GM21528 (cell line): ENCODE measurements around the gene CDC42BPA.
"Not testable (repeated sequence)": the region's sequence is repeated elsewhere in the genome, so short reads cannot be mapped to it uniquely, and the experiment has no call there.

Experiments
- ATAC-seq: cut with Tn5 transposase; IDR thresholded peaks from one replicate; pipeline ENCODE4 v1.9.1; 2021; ENCODE audit warnings: mild to moderate bottlenecking, moderate library complexity; ENCODE audit not compliant: unreplicated experiment, low FRiP score

CDC42BPA gene

GRCh38 chr1:227342075-227342829 is 24.0 kb upstream of the CDC42BPA start:
- ATAC-seq = no peak

- ATAC-seq = not testable (repeated sequence)
Observed at GRCh38 chr1:227336136-227336535, 17.8 kb upstream of the CDC42BPA start.

GRCh38 chr1:227335242-227336020 is 17.1 kb upstream of the CDC42BPA start:
- ATAC-seq = no peak

GRCh38 chr1:227333423-227333822 is 15.1 kb upstream of the CDC42BPA start:
- no peak for ATAC-seq

GRCh38 chr1:227330279-227331076 is 12.2 kb upstream of the CDC42BPA start:
- no peak for ATAC-seq

DNA sequence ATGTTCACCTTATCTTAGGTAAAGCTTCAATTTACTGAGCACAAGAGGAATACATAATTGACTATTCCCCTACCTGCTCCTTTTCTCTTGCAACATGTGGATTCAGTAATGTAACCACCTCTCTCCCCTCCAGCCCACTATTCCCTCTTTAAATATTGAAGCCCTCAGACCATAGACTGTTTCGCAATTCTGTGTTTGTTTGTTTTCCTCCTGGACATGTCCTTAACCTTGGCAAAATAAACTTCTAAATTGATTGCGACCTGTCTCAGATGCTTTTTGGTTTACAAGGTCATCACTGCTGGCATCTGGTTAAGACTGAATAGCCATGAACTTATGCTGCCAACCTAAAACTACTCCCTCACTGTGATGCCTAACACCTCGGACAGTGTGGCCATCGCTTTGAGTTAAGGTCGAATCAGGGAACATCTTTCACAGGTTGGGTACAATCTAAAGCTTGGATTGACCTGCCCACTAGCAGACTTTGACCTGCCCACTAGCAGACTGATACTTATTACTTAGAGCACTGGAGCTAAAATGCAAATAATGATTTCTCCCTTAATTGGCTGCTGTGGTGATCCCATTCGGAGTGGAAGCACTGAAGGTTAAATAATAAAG is 10.2 kb upstream of the CDC42BPA start:
- no peak for ATAC-seq

DNA sequence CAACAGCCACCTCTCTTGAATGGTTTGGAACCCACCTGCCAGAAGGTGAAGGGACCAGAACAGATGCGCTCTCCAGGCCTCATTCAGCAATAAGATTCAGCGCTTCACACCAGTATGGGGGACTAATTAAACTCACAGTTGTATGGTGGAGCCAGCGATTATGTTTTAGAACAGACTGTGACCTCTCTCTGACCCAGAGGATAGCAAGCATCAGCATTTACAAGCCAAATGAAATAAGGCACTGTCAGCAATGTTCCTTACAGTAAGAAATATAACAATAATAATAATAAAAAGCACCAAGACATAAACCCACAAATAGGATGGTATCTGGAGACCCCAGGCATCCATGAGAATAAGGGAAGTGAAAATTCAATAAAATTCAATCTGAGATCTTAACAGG is 6.9 kb upstream of the CDC42BPA start:
- no peak for ATAC-seq

- no peak for ATAC-seq
Observed at GRCh38 chr1:227323967-227324268, 5.6 kb upstream of the CDC42BPA start.

DNA sequence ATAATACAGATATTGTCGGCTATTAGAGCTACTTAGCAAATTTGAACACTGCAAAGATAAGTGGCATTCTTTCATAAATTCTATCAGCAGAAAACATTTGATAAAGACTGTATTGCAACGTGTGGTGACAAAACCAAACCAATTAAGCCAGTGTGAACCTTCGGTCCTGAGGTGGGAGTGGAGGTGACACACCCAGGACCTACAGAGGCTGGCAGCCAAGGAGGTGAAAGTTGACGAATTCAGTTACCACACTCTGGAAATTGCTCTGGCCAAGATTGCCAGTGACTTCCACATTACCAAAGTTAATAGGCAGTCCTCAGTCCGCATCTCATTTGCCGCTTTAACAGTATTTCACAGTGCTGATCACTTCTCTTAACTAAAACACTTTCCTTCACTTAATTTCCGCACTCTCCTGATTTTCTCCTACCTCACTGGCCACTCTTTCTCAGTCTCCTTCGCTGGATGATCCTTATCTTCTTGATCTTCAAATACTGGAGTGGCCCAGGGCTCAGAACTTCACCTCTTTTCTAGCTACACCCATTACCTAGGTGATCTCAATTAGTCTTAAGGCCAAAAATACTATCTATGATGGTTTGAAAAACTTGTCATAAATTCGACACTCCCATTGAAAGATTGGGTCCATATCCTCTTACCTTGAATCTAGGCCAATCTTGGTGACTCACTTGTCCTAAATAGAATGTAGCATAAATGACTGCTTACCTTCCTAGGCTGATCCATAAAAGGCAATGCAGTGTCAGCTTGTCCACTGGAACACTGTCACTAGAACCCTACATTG is 5.1 kb upstream of the CDC42BPA start:
- ATAC-seq = no peak

DNA sequence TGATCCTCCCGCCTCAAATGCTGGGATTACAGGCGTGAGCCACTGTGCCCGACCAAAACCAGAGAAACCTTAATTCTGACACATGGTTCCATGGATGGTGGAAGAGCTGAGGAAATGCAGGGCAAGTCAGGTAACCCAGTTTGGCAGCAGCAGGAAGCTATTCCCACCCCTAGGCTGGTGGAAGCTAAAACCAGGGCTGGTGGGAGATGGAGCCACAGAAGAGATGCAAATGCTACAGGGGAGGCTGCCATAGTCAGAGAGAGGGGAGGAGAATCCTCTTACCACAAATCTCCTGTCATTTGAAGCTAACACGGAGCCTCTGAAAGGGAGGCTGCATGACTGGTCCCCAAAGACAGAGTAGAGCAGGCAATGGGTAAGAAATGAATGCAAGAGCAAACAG is 4.1 kb upstream of the CDC42BPA start:
- no peak for ATAC-seq

DNA sequence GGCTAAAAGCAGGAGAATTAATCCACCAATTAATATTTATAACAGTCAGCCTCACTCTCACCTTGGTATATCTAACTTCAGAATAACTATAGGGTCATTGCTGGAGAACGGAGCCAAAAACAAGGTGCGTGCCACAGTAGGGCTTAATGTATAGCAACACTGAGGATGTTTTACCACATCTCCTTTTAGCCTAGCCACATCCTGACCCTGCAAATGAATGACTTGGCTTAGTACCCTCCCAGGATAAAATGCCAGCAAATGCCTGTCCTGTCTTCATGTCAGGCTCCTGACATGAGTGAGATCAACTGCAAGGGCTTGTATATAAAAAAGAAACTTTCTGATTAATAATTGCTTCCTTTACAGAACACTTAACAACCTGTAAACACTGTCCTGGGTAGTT is 2.7 kb upstream of the CDC42BPA start:
- ATAC-seq = peak; percentile 44

DNA sequence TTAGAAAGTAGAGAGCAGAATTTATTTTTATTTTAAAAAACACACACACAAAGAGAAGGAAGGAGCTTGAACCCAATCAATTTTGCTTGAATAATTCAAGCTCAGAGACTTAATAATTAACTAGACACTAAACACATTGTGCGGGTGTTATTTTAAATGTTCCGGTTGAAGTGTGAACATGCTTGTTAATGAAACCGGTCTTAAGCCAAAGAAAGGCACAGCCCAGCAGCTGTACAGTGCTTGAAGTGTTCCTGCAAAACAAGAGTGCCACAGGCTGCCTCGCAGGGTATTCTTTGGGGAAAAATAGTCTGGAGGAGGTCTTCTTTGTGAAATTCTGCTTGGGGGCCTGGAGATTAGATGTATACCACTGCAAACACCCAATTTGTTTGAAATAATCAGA is 2.2 kb upstream of the CDC42BPA start:
- no peak for ATAC-seq

DNA sequence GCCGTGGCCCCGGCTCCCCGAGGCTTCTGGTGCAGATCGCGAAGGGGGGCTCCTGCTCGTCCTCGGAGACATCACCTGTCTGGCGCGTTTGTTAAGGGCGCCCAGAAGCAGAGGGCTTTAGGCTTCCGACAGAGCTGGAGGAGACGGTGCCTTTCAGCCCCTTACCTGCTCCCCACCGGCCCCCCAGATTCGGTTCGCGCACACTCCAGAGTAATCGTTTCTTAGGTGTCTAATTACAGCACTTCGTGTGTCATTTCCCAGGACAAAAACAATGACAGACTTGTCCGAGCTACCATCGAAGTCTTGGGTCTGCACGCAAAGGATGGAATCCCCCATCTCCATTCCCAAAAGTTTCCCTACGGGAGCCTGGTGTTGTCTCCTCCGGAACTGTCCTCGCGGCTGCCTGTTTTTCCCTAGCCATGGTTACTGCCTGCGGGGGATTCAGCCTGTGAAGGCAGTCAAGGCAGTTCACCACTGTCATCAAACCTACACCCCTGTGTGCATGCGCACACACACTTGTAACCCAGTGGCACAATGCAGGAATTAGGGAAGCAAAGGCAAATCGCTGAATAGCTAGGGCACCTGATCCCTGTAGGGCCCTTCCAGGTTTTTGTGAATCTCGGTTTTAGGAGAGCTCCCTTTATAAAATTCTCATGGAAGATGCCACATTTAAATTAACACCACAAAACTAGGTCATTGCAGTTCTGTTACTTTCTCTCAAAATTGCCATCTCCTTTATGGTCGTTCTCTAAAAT is 738 bp upstream of the CDC42BPA start:
- no peak for ATAC-seq

- no peak for ATAC-seq
Observed at GRCh38 chr1:227317523-227318015, 723 bp downstream of the CDC42BPA start.

DNA sequence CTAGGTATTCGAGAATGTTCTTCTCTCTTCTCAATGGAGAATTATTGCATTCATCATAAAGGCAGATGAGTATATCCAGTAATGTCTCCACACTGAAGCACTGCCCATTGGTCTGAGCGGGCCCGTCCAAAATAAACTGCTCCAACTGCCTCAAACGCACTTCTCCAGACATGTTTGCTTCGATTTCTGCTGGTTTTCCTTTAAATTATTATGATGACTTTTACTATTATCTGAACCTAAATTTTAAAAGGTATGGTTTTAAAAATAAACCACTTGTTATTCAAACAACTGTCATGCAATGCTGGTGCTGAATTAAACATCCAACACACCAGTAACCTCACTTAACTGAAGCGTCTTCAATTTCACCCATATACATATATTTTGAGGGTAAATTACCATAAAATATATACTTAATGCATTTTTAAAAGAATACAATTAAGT is 1.3 kb downstream of the CDC42BPA start:
- no peak for ATAC-seq

DNA sequence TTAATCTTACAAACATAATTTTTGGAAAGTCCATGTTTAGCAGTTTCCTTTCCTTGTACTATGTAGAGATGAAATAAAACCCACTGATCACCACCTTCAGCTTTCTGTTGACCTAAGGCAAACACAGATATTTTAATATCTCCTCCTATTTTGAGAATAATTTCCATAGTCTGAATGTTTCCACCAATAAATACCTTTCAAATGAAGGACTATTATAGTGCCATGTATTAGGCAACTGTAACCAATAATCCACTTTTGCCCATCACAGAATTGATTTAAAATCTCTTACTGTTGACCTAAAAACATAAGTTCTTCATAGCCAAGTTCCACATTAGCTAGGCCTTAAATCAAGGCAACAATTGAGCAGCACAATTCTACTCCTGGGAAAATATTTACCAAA is 1.8 kb downstream of the CDC42BPA start:
- ATAC-seq = no peak

GRCh38 chr1:227315629-227316346 is 2.5 kb downstream of the CDC42BPA start:
- no peak for ATAC-seq

DNA sequence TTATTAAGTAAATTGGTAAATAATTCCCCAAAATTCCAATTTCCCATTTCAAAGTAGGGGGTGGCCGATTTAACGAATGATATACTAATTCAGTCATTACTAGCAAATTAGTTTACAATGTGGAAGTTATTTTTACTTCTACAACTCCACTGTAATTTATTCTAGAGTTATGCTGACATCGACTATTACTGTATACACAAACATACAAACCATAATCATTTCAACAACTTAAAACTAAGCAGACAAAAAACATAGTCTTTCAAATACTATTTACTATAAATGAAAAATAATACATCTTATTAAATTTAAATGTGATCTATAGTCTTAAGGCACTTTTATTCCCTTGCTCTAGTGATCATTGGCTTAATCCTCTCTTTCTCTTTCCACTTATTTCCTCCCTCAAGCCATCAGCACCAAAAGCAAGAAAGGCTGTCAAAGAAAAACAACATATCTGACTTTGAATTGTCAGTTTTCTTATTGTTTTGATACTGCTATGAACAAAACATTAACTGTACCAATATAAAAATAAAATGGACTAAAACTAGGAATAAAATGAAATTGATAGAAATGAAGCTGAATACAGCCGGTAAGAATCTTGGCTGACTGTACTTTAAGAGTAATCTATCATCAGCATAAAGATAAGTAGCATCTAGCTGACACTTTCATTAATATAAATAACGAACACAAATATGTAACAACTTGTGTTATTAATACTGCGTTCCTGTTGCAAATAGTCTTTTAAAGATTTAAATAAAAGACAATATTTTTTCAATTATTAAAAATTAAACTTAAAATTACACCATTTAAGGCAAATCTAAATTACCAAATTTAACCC is 4.1 kb downstream of the CDC42BPA start:
- no peak for ATAC-seq
